IPS-18c (cell line): Measurements from ENCODE around the gene SCAPER.

ENCODE experiments used
- H3K4me3 ChIP-seq: 2 replicates; pipeline ENCODE4 v1.7.0; 2013; ENCODE audit warnings: low read depth, mild to moderate bottlenecking, low read length, moderate library complexity; ENCODE audit not compliant: insufficient read depth
- H3K9me3 ChIP-seq: one replicate; pipeline ENCODE4 v1.6.1; 2013; ENCODE audit warnings: mild to moderate bottlenecking, low read length, moderate library complexity; ENCODE audit not compliant: control insufficient read depth, insufficient read depth

The SCAPER gene

DNA sequence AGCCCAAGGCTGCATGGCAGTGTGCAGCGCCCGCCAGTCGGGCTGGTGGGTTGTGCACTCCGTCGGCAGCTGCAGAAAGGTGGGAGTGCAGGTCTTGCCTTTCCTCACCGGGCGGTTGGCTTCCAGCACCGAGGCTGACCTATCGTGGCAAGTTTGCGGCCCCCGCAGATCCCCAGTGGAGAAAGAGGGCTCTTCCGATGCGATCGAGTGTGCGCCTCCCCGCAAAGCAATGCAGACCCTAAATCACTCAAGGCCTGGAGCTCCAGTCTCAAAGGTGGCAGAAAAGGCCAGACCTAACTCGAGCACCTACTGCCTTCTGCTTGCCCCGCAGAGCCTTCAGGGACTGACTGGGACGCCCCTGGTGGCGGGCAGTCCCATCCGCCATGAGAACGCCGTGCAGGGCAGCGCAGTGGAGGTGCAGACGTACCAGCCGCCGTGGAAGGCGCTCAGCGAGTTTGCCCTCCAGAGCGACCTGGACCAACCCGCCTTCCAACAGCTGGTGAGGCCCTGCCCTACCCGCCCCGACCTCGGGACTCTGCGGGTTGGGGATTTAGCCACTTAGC is 564.3 kb downstream of the SCAPER start:
- Histone ChIP-seq H3K9me3 (peaks cover 4% of the 10 kb centered on the region), H3K4me3 (peak overlapping the region; percentile 32)

DNA sequence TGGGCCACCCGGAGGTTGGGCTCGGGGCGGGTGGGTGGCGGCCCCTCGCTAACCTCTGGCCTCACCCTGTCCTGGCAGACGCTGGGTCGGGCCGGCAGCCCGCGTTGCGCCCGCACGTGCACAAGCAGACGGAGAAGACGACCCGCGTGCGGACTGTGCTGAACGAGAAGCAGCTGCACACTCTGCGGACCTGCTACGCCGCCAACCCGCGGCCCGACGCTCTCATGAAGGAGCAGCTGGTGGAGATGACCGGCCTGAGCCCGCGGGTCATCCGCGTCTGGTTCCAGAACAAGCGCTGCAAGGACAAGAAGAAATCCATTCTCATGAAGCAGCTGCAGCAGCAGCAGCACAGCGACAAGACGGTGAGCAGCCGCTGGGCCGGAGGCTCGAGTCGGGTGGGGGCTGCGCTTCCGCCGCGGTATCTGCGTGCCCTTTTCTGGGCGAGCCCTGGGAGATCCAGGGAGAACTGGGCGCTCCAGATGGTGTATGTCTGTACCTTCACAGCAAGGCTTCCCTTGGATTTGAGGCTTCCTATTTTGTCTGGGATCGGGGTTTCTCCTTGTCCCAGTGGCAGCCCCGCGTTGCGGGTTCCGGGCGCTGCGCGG is 564.8 kb downstream of the SCAPER start:
- peaks cover 4% of the 10 kb centered on the region for H3K9me3 ChIP-seq
- H3K4me3 ChIP-seq = peak overlapping the region; percentile 32

DNA sequence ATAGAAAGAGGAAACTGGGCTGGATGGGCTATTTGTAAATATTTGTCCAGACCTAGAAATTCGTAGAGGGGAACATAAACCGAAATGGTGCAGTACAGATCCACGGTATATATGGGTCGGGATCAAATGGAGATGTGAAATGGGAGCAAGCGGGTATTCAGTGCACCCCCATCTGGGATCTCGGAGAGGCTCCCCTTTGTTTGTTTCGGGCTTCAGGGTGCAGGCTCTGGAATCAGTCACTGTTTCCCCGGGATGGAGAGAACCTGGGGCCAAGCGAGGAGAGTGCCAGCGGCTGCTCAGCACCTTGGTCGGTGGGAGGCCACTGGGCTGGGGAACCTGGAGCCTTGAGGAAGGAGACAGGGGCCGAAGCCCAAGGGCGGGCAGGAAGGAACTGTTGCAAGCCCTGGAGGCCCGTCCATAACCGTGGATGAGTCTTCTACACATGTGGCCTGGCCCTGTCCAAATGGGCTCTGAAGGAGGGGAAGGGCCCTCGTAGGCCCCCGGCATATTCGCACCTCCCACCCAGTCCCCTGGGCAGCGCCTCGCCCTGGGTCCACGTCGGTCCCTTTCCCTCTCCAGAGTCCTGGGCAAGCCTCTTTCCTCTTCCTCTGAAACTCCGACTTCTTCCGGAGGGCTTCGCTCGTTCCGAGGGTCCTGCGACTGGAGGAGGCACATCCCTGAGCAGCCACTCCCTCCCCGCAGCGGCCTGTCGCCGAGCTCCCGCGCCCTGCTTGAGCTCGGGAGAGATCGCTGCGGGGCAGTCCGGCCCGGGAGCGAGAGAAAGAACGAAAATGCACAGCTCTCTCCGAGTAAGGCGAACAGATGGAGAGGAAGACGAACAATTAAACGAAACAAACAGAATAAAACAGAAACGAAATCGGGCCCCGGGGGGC is 565.6 kb downstream of the SCAPER start:
- H3K4me3 ChIP-seq = peak overlapping the region; percentile 28
- H3K9me3 ChIP-seq = peaks cover 6% of the 10 kb centered on the region

DNA sequence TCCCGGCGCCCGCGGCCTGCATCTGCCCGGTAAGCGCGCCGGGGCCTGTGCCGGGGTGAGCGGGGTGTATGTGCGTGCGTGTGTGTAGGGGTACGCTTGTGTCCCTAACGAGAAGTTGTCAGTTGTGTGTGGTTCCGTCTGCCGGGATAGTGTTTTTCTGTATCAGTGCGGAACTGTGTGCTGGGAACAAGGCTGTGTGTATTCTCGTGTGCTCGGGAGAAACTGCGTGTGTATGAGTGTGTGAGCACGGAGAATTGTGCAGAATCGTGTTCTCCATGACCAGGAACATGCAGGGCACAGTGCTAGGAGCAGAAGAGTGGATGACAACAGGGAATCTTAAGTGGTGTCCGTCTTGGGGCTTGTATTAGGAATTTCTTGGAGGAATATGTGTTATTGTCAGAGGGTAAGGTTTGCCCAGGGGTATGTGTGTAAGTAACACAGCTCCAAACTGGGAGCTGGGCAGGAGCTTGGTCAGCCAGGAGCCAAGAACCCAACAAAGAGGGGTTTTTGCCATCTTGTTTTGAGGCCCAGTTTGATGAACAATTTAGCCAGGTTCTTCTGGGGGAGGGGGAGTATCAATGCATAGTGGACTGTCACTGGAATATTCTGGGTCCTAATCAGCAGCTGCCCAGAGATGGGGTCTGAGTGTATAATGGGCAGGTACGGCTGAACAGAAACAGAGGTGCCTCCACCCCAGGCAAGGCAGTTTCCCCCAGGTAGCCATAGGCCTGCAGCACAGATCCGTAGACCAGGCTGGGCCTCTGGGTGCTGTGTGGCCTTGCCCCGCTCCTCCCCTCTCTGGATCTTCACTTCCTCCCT is 566.4 kb downstream of the SCAPER start:
- Histone ChIP-seq H3K4me3 (0 out of 2 replicates have a peak overlapping the region, but pooled peaks have one; percentile 34), H3K9me3 (peaks cover 6% of the 10 kb centered on the region)

DNA sequence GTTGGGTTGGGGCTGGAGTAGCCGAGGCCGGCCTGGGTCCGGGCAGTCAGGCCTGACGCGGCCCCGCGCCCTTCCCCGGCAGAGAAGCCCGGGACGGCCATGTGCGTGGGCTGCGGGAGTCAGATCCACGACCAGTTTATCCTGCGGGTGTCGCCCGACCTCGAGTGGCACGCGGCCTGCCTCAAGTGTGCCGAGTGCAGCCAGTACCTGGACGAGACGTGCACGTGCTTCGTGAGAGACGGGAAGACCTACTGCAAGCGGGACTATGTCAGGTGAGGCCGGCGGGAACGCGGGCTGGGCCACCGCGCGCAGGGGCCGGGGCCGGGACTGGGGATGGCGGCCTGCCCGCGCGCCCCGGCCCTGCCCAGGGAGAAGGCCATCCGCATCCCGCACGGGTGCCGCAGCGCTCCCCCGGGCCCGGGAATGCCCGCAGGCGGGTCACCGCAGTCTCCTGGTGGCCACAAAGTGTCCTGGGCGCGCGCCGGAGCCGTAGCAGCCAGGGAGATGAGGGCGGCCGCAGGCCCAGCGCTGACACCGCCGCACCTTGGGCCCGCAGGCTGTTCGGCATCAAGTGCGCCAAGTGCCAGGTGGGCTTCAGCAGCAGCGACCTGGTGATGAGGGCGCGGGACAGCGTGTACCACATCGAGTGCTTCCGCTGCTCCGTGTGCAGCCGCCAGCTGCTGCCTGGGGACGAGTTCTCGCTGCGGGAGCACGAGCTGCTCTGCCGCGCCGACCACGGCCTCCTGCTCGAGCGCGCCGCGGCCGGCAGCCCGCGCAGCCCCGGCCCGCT is 567.2 kb downstream of the SCAPER start:
- Histone ChIP-seq H3K9me3 (peaks cover 6% of the 10 kb centered on the region), H3K4me3 (peak overlapping the region; percentile 34)

DNA sequence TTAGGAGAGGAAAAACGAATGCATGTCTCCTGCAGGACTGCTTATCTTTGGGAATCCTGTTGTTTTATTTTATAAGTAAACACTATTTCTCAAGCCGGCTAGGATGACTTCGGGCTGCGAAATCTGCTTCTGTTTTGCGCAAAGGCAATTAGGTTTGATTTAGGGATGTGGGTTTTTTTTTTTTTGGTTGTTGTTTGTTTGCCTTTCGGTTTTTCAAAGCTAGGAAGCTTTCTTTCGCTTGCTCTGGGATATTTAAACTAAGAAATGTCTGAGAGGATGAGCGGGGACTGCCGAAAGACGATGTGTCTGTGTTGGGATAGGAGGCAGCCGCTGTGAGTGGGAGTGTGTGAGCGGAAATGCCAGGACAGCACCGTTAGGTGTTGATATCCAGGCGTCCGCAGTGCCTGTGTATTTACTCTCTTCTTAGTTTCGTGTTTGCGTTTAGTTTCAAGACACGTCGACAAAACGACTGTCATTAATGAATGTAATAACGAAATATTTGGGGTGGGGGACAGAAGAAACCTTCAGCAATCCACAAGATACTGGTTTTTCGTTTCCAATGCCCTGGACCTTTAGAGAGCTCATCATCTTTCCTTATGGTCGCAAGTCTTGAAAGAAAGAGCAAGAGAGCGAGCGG is 568.0 kb downstream of the SCAPER start:
- Histone ChIP-seq H3K9me3 (peaks cover 6% of the 10 kb centered on the region), H3K4me3 (peak overlapping the region; percentile 9)

DNA sequence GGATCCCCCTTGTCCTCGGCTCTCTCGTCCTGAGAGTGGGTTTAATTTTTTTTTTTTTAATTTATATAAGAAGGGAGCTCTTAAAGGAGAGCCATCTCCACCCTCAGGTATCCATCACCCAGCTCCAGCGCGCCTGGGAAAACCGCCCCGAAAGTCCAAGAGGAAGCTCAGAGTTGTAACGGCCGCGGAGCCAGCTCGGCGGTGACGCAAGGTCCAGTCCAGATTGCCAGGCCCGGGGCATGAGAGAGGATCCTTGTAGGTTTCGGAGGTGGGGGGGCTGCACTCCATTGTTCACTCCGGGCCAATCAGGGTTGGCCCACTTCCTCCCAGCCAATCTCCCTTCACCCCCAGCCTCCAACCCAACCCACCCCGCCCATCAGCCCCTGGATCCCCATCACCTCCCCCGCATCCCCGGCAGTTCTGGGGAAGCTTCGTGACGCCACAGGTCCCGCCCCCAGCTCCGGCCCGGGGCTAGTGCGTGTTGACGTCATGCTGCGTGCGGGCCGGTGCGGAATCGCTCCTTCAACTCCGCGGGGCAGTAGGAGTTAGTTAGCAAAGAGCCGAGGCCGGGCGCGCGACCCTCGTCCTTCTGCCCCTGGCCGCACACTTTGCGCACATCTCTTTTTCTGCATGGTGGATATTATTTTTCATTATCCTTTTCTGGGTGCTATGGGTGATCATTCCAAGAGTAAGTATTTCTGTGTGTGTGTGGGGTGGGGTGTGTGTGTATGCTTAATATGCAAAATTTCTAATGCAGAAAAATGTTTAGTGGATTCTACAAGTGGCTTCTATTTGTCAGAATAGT is 568.7 kb downstream of the SCAPER start, which contains the start of gene ISL2:
Gene ISL2 (plus strand): TSS at position 520 of the 805 bp plus-strand sequence. CDS start 111 bp downstream, at position 631.
- Histone ChIP-seq H3K4me3 (peak within 1 kb of the TSS; percentile 49), H3K9me3 (peaks cover 6% of the 10 kb centered on the region)

DNA sequence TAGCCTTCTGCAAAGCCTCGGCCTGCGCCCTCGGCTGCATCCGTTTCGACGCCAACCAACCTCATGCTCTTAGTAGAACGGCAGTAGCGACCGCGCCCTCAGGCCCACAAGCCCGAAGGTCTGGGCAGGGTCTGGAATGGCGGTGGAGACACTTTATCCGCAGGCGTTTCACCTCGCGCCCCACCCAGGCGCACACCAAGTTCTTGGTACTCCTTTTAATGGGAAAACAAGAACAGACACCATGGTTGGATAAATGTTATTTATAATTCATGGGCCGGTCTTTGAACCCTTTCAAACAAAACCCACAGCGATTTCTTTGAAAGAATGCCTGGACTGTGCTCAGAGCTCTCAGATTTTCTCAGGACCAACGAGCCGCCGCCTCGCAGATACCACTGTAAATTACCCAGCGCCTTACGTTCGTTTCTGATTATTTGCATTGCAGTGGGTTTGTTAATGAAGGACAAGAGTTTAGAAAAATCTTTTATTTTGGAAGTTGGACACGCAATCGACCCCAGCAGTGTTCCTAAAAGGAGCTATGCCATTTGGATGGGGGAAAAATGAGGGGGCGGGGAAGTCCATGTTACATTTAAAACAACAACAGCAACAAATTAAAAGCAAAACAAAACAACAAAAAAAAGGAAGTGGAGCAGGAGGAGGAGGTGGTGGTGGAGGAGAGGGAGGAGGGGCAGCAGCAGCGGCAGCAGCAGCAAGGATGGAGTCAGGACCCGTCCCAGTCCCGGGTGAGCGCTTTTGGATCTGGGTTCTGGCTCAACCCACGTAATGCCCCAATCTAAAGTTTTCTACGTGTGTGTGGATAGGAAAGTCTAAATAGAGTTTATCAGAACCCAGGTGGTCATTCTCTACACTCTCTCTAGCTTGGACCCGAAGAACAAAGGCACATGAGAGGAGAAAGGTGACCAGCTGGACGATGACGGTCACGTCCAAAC is 569.6 kb downstream of the SCAPER start:
- Histone ChIP-seq H3K4me3 (peak overlapping the region; percentile 49), H3K9me3 (peaks cover 6% of the 10 kb centered on the region)

DNA sequence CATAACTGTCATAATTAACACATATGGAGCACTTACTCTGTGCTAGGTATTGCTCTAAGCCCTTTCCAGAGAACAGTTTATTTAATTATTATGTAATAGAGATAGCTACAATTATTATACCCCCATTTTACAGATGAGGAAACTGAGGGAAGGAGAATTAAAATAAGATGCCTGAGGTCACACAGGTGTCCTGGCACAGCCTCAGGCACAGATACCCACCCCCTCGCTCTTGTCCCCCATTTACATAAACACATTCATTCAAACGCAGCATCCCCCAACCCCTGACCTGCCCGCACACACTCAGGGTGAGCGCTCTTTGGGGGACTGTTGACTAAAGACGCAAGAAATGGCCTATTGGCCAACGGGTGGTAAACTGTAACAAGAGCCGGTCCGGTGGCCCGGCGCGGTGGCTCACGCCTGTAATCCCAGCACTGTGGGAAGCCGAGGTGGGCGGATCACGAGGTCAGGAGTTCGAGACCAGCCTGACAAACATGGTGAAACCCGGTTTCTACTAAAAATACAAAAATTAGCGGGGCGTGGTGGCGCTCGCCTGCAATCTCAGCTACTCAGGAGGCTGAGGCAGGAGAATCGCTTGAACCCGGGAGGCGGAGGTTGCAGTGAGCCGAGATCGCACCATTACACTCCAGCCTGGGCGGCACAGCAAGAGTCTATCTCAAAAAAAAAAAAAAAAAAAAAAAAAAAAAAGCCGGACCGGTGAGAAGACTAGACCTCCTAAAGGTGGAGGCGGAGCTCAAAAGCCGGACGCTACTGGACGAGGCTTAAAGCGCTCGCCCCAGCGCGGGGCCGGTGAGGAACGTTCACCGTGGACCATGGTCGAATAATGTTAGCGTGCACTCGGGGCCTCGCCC is 570.5 kb downstream of the SCAPER start:
- peak overlapping the region; percentile 49; the same call in 1 of the 2 replicates for H3K4me3 ChIP-seq
- peaks cover 6% of the 10 kb centered on the region for H3K9me3 ChIP-seq

DNA sequence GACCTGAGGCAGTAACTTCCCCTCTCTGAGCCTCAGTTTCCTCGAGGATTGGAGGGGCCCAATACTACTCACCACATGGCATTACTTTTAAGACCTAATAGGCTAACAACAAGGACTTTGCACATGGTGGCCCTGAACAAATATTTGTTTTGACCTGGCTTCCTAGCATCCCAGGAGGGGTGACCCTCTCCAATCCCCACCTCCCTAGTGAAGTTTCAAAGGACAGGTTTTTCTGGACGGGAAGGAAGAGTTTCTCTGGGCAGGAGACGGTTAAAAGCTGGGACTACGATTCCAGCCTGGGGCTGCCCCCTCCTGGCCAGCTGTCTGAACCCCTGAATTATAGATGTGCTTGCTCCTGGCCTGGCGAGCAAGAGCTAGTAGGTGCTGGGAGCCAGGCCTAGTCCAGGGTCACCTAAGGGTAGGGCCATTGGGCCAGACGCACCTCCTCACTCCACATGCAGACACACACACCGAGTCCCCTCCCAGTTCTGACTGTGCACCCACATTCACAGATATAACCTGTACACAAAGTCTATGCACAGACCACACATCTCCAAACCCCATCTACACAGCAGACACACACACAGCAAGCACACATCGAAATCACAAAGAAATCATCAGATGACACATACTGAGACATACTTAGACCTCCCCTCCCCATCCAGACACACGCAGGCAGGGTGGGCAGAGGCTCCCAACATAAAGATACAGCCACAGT is 571.3 kb downstream of the SCAPER start:
- peaks cover 6% of the 10 kb centered on the region for H3K9me3 ChIP-seq
- no peak overlapping the region for H3K4me3 ChIP-seq

DNA sequence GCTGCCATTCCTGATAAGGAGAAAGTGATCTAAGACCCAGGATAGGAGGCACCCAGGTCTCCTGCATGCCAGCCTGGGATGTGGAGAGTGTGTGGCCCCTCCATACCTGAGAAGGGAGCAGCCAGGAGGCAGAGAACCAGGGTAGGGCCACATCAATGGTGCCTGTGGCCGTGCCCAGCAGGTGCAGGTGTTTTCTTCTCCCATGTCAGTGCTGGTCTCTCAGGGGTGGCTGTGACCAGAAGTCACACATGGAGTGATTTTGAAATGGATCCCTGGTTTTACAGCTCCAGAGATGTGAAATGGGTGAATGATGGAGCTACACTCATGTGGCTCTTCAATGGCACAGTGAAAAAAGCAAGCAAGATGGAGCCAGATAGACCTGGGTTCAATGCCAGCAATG is 571.8 kb downstream of the SCAPER start:
- no peak overlapping the region for H3K4me3 ChIP-seq

DNA sequence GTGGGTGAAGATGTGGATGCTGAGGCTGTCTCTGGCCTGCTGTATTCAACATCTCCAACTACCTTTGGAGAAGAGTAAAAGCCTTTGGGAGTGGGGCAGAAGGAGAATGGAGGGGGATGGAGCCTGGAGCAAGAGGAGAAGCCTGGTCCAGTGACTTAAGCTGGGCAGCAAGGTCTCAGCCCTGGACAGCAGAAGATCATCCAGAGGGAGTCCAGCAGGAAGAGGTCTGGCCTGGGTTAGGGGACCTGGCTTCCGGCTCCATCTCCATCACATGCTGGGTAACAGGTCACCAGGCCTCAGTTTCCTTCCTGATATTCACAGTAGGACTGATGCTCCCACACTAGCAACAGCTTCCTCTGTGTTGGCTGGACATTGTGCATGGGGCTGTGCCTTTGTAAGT is 572.3 kb downstream of the SCAPER start:
- H3K9me3 ChIP-seq = peaks cover 6% of the 10 kb centered on the region
- no peak overlapping the region for H3K4me3 ChIP-seq

More for the DNA sequence above, 571.8 kb downstream of the SCAPER start:
- H3K9me3 ChIP-seq = peaks cover 6% of the 10 kb centered on the region

DNA sequence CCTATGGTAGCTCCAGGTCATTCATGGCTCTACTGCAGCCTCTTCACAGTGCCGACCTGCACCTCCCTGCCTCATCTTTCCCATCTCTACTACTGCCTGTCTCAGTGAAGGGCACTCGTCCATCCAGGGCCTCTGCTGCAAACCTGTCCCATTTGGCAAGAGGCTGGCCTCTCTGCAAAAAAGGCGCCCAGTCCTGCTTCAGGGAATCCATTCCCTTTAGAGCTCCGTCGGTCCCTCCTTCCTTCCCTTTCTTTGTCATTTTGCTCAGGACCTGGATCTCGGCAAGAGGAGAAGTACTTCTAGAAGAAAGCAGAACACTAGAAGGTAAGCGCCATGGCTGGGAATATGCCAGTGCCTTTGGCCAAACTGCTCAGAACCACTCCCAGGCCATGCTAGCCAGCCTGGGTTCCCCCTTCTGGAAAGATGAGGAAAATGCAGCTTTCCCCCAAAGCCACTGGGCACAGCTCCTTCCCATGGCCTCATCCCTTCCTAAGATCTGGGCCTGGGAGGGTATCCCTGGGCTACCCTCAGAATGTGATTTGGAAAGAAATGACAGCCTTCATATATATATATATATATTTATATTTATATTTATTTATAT is 575.0 kb downstream of the SCAPER start:
- no peak overlapping the region for H3K4me3 ChIP-seq

More for the DNA sequence above, 575.0 kb downstream of the SCAPER start:
- peaks cover 3% of the 10 kb centered on the region for H3K9me3 ChIP-seq
